ENCODE measurements around the gene CNKSR3.
"Not testable (repeated sequence)": the region's sequence is repeated elsewhere in the genome, so short reads cannot be mapped to it uniquely, and the experiment has no call there.

CNKSR3 gene

DNA sequence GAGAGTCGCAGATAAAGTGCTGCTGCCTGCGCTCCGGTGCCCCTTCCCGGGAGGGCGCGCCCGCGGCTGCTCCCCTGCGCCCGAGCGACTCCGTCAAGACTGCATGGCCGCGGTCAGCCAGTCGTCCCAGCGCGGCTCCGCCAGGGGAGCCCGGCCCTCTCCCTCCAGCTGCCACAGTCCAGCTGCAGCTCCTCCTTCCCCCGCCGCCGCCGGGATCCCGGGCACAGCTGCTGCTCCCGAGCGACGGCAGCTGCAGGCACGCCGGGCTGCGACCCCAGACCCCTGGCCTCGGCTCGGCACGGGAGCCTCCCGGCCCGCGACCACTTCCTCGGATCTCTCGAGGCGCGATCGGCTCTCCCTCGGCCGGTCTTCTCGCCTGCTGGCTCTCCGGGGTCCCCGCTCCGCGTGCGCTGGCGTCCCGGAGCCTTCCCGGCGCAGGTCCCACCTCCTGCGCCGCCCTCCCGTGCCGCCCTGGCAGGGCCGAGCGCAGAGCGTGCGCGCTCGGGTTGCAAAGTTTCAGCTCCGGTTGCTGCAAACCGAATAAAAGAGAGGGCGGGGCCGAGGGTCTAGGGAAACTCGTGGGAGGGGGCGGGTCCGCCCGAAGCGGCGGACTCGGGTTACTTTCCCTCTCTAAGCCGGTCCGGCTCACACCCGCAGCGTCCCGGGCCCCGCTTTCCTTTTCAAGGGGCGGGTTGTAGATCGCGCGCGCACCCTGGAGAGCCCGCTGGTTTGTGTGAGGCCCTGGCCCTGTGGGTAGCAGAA, at the start of gene CNKSR3:
Gene CNKSR3, minus strand, starts transcription at position 542 of the 762 bp plus-strand sequence. CDS start 571 bp downstream, outside the sequence.
- FAIRE-seq = peak; percentile 45

DNA sequence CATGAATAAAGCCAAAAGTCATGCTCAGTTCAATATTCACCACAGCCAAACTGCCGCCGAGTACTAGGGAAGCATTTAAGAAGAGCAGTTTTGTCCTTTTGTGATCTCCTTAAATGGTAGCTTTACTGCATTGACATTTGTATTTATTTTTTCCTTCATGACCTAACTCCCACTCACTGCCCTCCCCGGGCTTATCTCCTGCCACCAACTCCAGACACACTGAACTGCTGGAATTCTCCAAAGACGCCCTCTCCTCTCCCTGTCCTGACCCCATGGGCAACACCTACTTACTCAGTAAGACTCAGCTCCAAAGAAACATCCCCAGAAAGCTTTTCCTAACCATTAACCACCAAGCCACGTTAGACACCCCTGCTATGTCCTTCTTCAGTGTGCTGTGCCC, 48.5 kb upstream of the CNKSR3 start:
- no peak for FAIRE-seq

DNA sequence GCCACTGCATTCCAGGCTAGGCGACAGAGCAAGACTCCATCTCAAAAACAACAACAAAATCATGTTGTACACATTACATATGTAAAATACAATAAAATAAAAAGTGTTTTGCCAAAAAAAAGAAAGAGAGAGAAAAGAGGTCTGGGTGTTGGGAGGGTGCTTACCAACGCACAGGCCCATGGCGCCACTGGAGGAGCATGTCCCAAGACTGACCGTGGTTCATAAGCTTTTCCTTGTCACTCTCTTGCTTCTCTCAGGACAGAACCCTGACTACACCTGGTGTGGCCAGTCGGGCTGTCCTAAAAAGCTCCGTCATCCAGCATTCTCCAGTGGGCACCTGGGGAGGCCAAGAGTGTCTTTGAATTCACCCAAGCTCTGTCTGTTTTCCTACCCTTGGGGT, 48.0 kb upstream of the CNKSR3 start:
- no peak for FAIRE-seq

DNA sequence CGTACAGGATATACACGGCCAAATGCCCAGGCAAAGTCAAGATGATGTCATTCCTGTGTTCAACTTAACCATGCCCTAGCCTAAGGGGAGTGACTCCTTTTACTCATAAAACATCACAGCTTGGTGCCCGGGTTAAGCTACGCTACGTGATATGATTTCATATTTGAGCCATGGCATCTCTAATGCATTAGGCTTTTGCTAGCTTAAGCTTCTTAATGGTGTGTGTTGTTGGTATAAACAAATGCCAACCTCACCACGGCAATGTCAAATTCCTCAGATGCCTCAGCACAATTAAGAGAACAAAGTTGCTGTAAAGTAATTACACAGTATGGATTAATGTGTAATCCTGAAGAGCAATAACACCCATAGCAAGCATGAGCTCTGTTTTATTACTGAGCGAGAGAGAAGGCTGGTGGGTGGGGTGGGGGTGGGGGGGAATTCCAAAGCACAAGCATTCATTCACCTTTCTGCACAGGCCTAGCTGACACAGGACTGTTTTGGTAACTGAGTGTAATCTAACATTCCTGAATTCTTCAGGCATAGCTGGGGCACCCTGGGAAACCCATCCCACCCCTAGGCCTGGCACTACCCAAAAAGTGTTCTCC, 44.7 kb upstream of the CNKSR3 start:
- FAIRE-seq = no peak

DNA sequence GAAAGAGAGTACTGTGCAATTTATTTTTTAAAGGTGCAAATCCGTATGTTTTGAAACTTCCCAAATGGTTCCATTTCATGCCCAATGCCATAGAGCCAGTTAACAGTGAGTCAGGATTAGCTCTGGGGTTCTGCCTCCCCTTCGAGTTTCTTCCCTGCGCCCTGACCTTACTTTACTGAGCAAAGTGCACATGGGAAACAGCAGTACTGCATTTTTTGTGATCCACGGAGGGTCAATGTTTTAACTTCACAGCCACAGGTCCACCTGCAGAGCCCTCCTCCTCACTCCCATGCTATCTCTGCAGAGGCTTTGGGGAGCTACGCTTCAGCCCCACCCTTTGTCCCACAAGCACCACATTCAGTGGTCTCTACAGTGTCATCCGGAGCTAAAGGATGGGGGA, 44.0 kb upstream of the CNKSR3 start:
- FAIRE-seq = no peak

DNA sequence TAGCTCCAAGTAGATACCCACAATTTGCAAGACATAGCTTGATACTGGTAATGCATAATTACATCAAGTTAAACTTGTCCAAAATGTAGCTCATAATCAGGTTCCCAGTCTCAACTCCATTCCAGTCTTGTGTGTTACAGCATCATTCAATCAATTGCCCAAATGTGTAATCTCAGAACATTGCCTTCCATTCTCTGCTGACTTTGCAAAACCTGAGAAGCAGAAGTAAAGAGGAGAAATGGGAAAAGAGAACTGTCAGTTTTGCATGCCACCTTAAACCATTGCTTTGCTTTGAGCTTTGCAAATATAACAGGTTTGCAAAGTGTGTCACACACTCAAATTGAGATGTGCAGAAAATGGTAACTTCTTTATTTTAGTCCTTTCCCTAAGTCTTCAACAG, 40.3 kb upstream of the CNKSR3 start:
- no peak for FAIRE-seq

DNA sequence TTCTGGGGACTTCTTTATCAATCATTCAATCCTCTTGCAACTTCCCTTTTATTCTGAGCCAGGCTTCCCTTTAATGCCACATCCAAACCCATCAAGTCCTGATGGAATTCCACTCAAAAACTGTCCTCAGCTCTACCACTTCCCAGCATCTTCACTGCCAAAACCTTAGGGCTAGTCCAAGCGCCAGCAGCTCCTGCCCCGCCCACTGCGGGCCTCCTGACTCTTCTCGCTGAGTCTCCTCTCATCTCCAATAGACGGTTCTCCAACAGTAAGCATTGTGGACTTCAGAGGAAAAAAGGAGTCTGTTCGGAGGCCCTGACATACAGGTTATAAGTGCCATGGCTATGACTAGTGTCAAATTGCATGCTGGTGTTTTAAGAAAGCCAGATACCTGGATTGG, 38.7 kb upstream of the CNKSR3 start:
- FAIRE-seq = no peak

DNA sequence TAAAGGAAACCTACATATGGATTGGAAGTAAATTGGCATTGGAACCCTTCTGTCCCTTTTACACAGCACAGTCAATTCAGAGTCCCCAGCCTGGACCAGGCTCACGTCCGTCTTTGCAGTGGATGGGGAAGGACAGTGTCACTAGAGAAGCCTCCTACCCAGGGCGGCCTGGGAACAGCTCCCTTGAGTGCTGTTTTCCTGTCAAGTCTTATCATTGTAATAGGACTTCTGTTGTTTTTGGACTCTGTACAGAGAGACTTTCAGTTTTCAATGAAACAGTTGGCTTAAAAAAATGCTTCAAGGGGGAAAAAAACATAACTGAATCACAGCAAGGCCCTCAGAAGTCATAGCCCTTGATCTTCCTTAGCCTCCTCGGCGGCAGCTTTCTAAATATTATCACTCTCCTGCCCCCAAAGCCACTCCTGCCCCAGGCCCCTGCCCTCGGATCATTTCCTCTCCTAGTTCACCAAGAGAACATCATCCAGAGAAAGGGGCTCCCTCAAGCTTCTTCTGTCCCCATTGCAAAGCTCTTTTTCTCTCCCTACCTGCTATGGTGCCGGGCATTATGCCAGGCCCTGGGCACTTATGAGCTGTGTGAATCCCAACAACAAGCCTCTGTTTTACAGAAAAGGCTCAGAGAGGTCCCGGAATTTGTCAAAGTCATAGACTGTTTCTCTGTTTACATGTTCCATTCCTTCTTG, 37.8 kb upstream of the CNKSR3 start:
- FAIRE-seq = no peak

DNA sequence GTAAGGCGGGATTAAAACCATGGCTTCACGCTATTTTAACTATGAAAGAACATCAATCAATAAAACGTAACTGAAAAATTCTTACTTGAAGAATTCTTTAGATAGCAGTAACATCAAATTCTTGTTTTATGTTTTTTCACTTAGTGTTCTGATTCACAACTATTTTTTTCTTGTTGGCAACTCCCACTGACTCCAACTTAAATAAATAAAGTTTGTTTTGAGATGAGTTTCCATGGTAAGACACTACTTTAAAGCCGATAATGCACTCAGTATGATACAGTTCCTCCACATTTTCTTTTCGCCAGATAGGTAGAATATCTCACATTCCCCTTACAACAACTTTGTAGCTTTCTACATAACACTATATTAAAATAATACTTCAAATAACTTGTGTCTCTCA, 33.1 kb upstream of the CNKSR3 start:
- no peak for FAIRE-seq

DNA sequence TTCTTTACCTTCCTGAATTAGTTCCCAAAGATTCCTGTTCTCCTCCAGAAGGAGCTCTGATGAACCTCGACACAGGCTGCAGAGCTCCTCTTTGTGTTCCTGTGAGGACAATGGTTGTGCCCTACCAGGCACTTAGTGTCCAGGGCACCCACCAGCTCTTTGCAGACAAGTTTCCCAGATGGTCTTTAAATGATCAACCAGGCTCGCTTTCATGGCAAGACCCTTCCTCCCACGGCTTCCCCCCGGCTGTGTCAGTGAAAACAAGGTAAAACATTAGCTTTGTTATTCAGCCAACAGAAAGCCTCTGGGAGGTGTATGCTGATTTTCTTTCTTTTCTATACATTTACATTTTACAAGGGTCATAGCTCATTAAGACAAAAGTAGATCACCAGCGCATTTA, 32.3 kb upstream of the CNKSR3 start:
- no peak for FAIRE-seq

DNA sequence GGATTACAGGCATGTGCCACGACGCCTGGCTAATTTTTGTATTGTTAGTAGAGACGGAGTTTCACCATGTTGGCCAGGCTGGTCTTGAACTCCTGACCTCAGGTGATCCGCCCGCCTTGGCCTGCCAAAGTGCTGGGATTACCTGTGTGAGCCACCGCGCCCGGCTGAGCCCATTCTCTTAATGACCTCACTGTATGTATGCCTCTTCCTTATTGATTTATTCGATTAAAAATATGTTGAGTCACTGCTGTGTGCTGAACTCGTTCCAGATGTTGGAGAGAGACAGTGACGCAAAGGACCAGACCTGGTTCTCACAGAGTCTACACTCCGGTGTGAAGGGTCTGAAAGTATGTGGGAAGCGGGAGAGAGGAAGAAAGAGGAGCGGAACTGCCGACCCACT, 31.4 kb upstream of the CNKSR3 start:
- not testable (repeated sequence) for FAIRE-seq

DNA sequence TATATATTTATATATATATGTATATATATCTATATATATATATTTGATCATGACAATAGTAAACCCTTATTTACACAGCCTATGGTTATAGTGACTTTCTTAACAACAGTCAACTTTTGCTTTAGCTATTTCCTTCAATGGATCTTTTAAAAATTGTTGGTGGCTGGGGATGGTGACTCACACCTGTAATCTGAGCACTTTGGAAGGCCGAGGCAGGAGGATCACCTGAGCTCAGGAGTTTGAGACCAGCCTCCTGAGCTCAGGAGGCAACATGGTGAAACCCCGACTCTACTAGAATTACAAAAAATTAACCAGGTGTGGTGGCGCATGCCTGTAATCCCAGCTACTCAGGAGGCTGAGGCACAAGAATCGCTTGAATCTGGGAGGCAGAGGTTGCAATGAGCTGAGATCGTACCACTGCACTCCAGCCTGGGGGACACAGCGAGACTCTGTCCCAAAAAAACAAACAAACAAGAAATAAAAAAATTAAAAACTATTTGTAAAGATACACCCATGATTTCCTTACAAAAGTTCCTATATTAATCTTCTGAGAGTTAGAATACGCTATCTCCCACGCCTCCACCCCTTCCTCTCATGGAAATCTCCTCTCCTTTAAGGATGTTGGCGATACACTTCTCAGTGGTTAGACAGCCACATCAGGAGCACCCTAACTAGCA, 29.2 kb upstream of the CNKSR3 start:
- FAIRE-seq = no peak

DNA sequence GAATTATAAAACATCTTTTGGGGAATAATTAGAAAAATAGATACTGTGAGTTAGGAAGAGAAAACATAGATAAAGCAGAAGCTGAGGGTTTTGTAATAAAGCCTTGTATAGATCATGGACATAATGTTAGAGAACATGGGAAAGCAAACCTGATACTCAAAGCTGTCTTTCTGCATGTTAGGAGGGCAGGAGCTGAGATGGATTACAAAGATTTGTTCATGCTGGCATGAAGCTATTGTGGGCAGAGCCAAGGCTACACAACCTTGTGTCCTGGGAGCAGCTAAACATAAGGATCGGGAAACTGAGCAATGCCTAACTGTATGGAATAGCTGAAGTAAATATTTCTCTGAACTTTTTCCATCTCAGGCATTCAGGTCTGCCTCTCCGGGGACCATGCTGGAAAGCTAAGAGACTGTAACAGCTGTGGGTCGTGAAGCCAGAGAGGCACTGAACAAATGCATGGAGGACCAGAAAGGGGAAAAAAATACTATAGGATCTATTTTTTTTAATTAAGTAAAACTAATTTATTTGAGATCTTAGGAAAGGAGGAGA, 28.2 kb upstream of the CNKSR3 start:
- no peak for FAIRE-seq

DNA sequence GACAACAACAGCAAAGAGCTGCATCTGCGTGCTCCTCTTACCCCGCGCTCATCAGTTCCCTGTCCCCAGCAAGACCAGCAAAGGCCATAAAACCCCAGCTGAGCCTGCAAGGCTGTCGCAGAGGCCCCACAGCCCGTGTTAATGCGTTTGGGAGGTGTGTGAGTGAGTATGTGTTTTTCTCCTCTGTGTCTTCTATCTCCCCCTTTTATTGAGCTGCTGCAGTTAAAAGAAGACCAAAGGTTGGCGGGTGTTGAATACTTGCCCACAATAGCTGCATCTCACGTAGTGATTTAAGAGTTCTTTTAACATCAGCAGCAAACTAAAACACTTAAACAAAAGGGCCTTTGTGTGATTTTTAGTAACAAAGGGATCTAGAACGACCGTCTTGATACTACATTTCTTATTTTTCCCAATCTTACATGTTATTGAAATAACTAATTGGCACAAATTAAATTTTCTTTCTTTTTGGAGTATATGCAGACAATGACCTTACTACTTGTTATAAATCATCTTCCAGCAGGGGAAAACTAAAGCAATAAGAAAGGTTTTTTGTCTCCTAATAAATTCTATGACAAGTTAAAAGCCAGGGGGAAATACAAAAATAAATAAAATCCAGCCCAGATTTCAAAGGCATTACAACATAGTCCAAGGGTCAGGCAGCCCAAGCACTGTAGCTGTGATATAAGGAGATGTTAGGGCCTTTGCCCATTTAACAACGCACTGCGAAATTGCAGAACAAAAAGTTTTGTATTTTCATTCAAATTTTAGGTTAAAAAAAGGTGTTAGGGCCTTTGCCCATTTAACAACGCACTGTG, 27.2 kb upstream of the CNKSR3 start:
- no peak for FAIRE-seq

DNA sequence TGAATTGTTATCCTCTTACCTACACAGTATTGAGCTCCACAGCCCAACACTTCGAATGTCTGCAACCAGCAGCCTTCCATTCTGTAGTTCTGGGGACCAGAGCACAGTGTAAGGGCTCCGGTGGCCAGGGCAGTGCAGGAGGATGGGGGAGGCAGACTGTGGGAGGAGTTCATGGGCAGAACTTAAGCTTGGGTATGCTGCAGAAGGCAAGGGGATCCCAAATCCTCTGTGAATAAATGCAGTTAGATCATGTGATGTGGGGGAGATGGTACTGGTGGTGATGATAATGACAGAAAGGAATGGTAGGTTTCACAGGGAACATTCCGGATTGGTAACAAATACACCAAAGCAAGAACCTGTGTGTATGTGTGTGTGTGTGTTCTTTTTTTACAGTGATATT, 26.5 kb upstream of the CNKSR3 start:
- FAIRE-seq = no peak

DNA sequence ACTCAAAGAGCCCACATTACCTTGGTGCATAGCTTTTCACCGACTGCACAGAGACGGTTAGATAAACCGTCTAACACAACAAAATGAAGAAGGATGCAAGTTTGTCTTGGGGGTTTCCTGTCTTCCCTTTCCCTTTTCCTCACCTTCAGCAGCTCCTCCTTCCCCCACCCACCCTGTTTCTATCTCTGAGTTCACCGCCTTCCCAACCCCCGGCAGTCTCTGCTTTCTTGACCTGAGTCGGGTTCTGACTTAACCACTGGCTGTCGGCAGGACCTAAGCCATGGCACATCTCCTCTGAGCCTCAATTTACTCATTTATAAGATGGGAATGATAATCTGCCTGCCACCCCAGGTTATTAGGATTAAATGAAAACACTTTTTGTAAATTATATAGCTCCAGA, 25.8 kb upstream of the CNKSR3 start:
- FAIRE-seq = no peak

DNA sequence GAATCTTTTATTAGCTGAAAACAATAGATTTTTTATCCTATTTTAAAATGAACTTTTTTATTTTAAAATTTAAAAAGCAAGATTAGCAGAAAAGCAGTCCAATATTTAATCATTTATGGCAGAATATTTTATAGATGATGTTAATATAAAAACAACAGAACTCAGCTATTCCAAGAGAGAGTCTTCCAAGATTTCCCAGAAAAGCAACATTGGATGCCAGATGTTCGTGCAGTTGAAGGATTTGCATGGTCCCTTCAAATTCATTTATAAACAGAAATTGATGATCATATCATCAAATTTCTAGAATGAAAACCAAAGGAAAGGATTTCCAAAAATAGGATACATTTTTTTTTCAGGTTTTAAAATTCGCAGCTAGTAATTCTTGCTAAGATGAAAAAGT, 25.4 kb upstream of the CNKSR3 start:
- no peak for FAIRE-seq

DNA sequence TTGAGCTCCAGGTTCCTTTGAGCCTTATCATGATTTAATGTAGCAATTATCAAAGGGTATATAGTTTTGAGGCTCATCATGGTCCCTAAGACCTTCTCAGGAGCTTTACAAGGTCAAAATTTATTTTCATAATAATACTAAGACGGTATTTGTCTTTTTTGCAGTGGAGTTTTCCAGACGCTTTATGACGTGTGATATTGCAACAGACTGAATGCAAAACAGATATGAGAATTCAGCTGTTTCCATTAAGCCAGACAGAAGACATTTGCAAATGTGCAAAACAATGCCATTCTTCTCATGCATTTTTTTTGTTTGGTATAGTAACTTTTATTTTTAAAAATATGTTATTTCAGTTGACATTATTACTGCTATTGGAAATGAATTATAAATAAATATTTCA, 24.7 kb upstream of the CNKSR3 start:
- no peak for FAIRE-seq

DNA sequence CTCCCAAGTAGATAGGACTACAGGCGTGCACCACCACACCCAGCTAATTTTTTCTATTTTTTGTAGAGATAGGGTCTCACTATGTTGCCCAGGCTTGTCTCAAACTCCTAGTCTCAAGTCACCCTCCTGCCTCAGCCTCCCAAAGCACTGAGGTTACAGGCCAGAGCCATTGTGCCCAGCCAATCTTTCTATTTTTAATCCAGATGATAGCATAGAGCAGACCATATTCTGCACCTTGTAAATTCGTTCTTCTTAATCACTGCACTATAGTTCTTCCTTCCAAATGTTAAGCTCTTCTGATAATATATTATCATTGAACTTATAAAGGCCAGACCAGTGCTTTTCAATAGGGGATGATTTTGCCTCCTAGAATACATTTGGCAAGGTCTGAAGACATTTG, 24.0 kb upstream of the CNKSR3 start:
- FAIRE-seq = no peak

DNA sequence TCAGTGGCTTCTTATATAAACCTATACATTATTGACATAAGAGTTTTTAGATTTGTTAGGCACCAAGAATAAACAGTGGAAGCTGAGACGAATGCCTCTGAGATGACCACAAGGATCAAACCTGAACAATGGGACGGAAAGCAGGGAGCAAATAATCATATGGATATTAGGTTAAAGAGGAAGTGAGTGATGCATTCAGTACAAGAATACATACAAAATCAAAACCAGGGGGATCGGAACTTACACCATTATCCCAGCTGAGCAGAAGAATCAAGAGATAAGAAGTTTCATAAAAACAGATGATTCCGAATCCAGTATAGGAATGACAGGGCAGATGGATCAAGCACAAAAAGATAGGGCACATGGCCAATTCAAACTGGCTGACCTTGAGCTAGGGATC, 21.9 kb upstream of the CNKSR3 start:
- FAIRE-seq = no peak

DNA sequence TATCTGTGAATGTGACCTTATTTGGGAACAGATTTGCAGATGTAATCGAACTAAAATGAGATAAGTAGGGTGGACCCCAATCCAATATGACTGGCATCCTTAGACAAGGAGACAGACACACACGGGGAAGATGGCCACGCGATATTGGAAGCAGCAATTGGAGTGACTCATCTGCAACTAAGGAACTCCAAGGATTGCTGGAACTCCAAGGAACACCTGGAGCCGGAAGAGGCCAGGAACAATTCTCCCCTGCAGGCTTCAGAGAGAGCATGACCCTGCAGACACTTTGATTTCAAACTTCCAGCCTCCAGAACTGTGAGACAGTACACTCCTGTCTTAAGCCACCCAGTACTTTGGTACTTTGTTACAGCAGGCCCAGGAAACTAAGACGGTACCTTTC, 19.5 kb upstream of the CNKSR3 start:
- FAIRE-seq = no peak

DNA sequence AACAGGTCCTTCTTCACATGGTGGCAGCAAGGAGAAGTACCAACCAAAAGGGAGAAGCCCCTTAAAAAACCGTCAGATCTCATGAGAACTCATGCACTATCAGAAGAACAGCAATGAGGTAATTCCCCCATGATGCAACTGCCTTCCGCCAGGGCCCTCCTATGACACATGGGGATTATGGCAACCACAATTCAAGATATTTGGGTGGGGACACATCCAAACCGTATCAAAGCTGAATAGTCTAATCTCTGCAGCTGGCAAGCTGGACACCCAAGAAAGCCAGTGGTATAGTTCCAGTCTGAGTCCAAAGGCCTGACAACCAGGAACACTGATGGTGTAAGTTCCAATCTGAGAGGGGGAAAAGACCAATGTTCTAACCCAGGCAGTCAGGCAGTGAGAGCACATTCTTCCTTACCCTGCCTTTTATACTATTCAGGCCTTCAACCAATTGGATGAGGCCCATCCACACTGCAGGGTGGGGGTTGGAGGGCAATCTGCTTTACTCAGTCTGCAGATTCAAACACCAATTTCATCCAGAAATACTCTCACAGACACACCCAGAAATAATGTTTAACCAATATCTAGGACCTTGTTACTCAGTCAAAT, 17.9 kb upstream of the CNKSR3 start:
- FAIRE-seq = no peak
